GM21737 (cell line): ENCODE measurements around the gene NEGR1.
"Not testable (repeated sequence)": the region's sequence is repeated elsewhere in the genome, so short reads cannot be mapped to it uniquely, and the experiment has no call there.

ENCODE experiments used
- ATAC-seq: cut with Tn5 transposase; IDR thresholded peaks from one replicate; pipeline ENCODE4 v1.9.1; 2021; ENCODE audit warnings: mild to moderate bottlenecking, moderate library complexity; ENCODE audit not compliant: unreplicated experiment

NEGR1 gene

DNA sequence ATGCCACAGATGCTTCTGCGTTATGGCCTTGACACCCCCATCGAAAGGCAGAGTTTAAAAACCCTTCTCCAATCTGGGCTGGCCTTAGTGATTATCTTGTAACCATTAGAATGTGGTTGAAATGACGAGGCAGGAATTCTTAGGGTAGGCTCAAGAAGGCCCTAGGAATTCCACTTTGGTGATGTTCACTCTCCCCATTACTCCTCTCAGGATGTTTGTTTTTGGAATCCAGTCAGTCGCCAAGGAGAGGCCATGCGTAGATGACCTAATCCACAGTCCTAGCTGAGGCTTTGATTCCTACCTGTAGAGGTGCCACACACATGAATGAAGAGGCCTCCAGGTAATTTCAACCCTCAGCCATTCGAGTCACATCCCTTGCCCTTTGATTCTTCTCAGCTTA lies 318.2 kb downstream of the NEGR1 start:
- no peak for ATAC-seq

- no peak for ATAC-seq
Measured at GRCh38 chr1:71956613-71957285, 325.6 kb downstream of the NEGR1 start.

DNA sequence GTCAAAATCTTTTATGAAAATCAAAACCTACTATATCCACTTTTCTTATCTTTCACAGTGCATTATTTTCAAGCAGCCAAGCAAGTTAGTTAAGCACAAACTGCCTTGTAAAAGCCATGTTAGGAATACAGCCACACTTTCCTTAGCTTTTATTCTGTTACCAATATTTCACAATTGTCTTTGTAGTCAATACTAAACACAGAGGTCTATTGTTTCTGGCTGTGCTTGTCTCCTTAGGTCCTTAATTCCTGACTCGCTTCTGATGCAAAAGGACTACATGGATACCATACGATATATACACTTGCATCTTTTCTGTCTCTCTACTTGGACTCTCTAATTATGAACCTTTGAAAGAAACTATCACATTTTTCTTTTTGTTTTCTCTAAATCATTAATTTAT lies 331.8 kb downstream of the NEGR1 start:
- no peak for ATAC-seq

DNA sequence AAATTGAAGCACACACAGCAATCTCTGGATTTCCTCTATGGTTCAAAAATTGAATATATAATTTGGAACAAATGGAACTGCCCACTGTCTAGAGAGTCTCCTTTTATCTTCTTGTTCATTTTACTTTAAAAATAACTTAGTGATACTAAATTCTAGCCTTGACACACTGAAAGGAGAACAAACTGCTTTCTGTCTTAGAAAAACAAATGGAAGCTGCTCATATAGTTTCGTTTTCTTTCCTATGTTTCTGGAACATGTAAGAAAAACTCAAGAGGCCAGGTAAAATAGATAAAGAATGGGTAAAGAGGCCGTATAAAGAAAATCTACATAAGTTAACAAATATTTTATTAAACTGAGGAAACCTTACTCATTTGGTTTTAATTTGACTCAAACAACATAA lies 332.7 kb downstream of the NEGR1 start:
- ATAC-seq = no peak

DNA sequence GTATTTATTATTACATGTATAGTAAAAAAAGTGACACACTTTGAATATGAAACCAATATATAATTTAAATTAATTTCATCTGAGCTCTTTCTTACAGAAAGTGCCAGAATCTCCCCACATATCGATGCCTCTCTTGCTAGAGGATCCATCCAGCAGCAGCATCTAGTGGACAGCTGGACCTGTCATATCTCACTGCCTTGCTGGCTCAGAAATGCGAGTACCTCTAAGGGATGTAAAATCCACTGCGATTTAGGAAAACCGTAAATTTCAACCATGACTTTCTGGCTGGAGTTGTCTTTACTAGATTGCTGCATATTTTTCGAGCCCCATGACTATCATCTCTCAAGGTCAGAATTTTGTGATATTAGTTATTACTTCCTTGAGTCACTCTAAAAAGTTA lies 333.8 kb downstream of the NEGR1 start:
- ATAC-seq = no peak

GRCh38 chr1:71944006-71944405 lies 338.3 kb downstream of the NEGR1 start:
- ATAC-seq = no peak

DNA sequence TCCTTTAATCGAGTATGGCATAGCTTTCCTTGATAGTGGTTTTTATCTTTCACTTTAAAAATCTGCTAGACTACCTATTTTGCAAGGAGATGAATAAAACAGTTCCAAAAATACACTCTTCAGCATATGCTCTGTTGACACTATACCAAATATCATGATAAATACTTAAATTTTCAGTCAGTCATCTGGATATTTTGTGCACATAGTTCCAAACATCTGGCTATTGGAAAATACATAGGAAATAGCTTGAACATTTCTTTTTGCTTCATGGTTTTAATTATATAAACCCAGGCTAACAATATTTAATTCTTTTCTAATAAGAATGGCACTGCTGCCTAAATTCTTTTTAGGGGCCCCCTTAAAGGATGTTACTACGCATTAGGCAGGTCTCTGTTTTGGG lies 342.1 kb downstream of the NEGR1 start:
- ATAC-seq = no peak

GRCh38 chr1:71930511-71930910 lies 351.8 kb downstream of the NEGR1 start:
- ATAC-seq = no peak

GRCh38 chr1:71921935-71922559 lies 360.3 kb downstream of the NEGR1 start:
- ATAC-seq = no peak

GRCh38 chr1:71921204-71921603 lies 361.1 kb downstream of the NEGR1 start:
- no peak for ATAC-seq

DNA sequence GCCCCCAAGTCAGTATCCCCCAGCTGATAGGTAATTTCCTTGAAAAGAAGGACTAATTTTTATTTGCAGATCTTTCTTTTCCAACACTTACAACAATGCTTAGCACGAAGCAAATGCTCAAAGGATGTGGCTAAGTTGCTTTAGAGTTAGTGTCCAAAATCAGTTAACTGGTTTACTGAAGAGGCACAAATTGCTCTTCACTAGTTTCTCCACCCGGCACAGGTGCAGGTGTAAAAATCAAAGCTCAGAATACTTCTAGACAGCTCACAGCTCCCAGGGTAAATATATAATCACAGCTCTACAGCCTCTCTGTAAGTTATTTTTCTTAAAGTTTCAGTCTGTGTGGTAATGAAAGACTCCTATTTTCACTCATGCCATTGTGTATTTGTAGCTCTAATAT lies 361.8 kb downstream of the NEGR1 start:
- no peak for ATAC-seq

GRCh38 chr1:71919811-71920509 lies 362.4 kb downstream of the NEGR1 start:
- no peak for ATAC-seq

GRCh38 chr1:71918630-71919029 lies 363.7 kb downstream of the NEGR1 start:
- ATAC-seq = no peak

- no peak for ATAC-seq
Measured at GRCh38 chr1:71916894-71917293, 365.4 kb downstream of the NEGR1 start.

- ATAC-seq = no peak
Measured at GRCh38 chr1:71914626-71915025, 367.7 kb downstream of the NEGR1 start.

GRCh38 chr1:71908871-71909390 lies 373.4 kb downstream of the NEGR1 start:
- ATAC-seq = no peak

- no peak for ATAC-seq
Measured at GRCh38 chr1:71908303-71908702, 374.0 kb downstream of the NEGR1 start.

DNA sequence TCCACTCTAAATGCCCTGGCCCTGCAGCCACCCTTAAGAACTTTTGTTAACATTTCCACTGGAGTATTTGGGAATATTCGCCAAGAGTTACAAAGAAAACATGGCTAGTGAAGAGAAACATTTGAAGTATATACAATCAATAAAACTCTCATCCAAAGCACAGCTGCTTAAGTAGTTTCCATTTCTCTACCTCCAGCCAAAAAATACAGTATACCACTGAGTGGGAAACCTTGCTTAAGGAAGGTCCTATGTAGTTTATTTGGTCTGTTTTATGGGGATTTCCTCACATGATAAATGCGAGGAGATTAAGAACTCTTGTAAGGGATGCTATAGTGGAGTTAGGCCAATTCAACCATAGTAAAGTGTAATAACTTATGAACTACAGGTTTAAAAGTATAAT lies 382.5 kb downstream of the NEGR1 start:
- ATAC-seq = no peak

DNA sequence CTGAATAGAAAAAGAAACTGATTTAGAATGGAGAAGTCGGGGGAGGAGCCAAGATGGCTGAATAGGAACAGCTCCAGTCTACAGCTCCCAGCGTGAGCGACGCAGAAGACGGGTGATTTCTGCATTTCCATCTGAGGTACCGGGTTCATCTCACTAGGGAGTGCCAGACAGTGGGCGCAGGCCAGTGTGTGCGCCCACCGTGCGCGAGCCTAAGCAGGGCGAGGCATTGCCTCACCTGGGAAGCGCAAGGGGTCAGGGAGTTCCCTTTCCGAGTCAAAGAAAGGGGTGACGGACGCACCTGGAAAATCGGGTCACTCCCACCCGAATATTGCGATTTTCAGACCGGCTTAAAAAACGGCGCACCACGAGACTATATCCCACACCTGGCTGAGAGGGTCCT lies 394.2 kb downstream of the NEGR1 start:
- not testable (repeated sequence) for ATAC-seq

DNA sequence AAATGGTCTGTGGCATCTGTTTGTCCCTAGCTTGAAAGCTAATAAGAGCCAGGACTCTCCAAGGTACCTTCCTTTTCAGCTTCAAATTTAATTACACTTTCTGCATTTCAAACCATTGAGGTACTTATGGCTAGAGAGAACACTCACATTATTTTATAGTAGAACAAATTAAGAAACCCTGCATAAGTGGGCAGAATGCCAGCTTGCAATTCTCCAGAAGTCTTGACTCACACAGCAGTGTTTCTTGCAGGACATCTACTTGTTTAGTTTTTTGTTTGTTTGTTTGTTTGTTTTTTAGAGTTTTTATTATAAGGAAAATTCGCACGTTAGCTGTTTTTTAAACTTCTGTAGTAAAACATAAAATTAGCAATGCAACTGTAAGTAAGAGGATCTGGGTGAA lies 397.2 kb downstream of the NEGR1 start:
- ATAC-seq = no peak

DNA sequence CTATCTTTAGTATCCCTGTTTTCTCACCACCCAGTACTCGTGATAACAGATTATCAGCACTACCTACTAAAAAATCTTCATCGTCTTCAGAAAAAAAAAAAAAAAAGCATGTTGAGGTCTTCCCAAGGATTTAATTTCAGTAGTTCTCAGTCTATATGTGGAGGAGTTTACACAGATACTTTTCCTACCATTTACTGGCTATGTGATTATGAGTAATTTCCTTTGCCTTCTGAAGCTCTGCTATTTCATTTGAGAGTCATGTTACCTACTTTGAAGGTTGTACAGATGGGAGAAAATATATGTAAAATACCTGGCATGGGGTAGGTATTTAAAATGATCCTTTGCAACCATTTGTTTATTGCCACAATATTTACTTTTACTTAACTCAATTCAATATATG lies 399.7 kb downstream of the NEGR1 start:
- ATAC-seq = no peak

GRCh38 chr1:71882226-71882625 lies 400.1 kb downstream of the NEGR1 start:
- no peak for ATAC-seq
